HAP-1 (cell line): Measurements from ENCODE around the gene NFU1.
"Not testable (repeated sequence)": the region's sequence is repeated elsewhere in the genome, so short reads cannot be mapped to it uniquely, and the experiment has no call there.

Experiments used
- DNase-seq, 2 experiments: peaks; one replicate each; pipeline ENCODE4 v3.0.0-alpha.2; 2016 to 2020; ENCODE audit warnings: low spot score in 2 of 2
- H3K27me3 ChIP-seq: fragments of 250-450 bp; sonication (Bioruptor Pico); 2 replicates; pipeline ENCODE4 v1.5.1; 2020; ENCODE audit warnings: low read depth, mild to moderate bottlenecking, moderate library complexity
- H3K36me3 ChIP-seq: fragments of 250-450 bp; sonication (Bioruptor Pico); replicated peaks from 2 replicates; pipeline ENCODE4 v1.5.1; 2020; ENCODE audit warnings: mild to moderate bottlenecking
- H3K4me1 ChIP-seq: fragments of 250-450 bp; sonication (Bioruptor Pico); 2 replicates; pipeline ENCODE4 v1.5.1; 2020; ENCODE audit warnings: mild to moderate bottlenecking
- H3K4me3 ChIP-seq: fragments of 250-450 bp; sonication (Bioruptor Pico); 2 replicates; pipeline ENCODE4 v1.5.1; 2020; ENCODE audit warnings: mild to moderate bottlenecking, moderate library complexity
- H3K9me3 ChIP-seq: fragments of 250-450 bp; sonication (Bioruptor Pico); 2 replicates; pipeline ENCODE4 v1.5.1; 2020; ENCODE audit warnings: mild to moderate bottlenecking, moderate library complexity
- in situ Hi-C: fragments of 300-500 bp; cut with MboI; formaldehyde crosslinking; loops from 3 replicates; pipeline ENCODE4 v1.14.3; 2020; ENCODE audit warnings: low sequenced_read_pairs, inconsistent platforms, mixed read lengths

Gene NFU1

DNA sequence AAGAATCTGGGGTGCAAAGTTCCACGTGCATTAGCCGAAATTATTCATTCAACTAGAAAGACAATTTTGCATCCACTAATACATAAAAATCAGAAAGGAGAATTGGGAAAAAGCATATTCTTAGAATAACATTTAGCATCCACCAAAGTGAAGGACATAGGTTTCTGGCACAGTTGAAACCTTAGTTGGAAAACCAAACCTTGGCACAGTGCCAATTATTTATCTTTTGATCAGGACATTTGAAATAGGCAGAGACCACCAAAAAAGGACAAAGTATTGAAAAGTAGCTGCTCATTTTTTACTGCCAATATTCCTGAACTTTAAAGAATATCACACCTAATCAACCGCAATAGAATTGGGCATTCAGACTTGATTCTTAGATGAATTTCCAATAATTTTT lies 25.5 kb upstream of the NFU1 start:
- H3K36me3 ChIP-seq: no peaks in the 10 kb centered on the region
- H3K27me3 ChIP-seq: no peaks in the 10 kb centered on the region
- no peak overlapping the region for H3K4me3 ChIP-seq
- H3K9me3 ChIP-seq: no peaks in the 10 kb centered on the region
- in situ Hi-C loops: no loop called here
- no peaks in the 10 kb centered on the region for H3K4me1 ChIP-seq
- no peak for DNase-seq

DNA sequence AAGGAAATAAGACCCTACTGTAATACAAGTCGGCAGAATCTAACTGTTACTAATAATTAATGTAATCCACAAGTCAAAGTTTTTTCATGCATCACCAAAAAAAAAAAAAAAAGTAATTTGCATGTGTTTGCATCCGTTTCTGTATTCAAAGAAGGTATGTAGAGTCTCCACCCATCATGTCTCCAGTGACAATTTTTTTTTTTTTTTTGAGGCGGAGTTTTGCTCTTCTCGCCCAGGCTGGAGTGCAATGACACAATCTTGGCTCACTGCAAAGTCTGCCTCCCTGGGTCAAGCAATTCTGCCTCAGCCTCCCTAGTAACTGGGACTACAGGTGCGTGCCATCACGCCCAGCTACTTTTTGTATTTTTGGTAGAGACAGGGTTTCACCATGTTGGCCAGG lies 24.2 kb upstream of the NFU1 start:
- Histone ChIP-seq H3K27me3 (no peaks in the 10 kb centered on the region), H3K36me3 (no peaks in the 10 kb centered on the region), H3K4me3 (no peak overlapping the region), H3K9me3 (no peaks in the 10 kb centered on the region), H3K4me1 (no peaks in the 10 kb centered on the region)
- in situ Hi-C loops: no loop called here
- no peak for DNase-seq

GRCh38 chr2:69459936-69460335 lies 22.7 kb upstream of the NFU1 start:
- in situ Hi-C loops: no loop called here
- Histone ChIP-seq H3K36me3 (no peaks in the 10 kb centered on the region), H3K27me3 (no peaks in the 10 kb centered on the region), H3K4me1 (no peaks in the 10 kb centered on the region), H3K4me3 (no peak overlapping the region), H3K9me3 (no peaks in the 10 kb centered on the region)
- DNase-seq: no peak

DNA sequence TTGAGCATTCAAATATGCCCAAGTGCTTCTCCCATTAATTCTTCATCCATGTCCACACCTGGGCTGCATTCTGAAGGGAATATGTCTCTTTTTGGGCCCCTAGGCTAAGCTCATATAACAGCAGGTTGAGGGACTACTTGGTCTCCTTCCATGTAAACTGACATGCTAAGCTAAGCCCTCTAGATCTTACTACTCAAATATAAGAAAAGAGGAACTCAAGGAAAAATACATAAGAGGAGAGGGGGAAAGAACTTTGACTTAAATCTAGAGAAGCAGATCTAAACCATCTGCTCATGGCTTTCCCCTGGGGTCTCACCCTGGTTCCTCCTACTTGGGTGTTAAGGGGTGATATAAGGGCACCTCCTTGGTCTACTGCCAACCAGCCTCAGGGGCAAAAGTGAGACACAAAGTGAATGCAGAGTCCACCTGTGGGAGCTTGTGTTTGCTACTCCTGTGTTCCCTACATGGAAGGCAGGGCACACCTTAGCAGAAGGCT lies 19.8 kb upstream of the NFU1 start:
- Histone ChIP-seq H3K27me3 (no peaks in the 10 kb centered on the region), H3K4me1 (peaks cover 2% of the 10 kb centered on the region; the same call in 1 of the 2 replicates), H3K9me3 (no peaks in the 10 kb centered on the region), H3K36me3 (no peaks in the 10 kb centered on the region), H3K4me3 (no peak overlapping the region)
- DNase-seq: no peak
- in situ Hi-C loops: no loop called here

DNA sequence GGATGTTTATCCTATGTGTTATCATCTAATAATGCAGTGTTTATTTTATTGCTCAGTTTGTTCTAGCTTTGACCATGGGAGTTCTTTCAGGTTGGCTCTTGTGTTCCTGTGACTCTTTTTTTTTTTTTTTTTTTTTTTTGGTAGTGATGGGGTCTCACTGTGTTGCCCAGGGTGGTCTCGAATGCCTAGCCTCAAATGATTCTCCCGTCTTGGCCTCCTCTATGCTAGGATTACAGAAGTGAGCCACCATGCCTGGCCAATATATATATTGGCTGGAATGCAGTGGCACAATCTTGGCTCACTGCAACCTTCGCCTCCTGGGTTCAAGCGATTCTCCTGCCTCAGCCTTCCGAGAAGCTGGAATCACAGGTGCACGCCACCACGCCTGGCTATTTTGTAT lies 18.9 kb upstream of the NFU1 start:
- H3K36me3 ChIP-seq: no peaks in the 10 kb centered on the region
- in situ Hi-C loops: no loop called here

DNA sequence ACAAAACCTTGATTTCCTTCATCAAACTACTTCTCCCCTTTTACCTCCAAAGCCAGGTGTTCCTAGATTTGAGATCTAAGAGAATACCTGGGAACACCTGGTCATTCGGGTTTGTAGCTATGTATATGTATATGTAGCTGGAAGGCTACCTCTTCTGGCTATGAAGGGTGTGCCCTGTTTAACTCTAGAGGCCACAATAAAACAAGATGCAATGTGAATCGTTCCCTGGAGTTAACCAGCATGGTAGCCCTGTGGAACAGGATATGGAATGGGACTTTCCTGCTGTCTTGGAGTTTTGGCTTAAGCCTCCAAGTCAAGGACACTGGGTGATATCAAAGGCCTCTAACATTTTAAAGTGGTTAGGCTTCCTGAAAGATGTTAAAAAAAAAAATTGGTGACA lies 17.7 kb upstream of the NFU1 start:
- Histone ChIP-seq H3K9me3 (no peaks in the 10 kb centered on the region), H3K27me3 (no peaks in the 10 kb centered on the region), H3K4me1 (peaks cover 15% of the 10 kb centered on the region), H3K36me3 (no peaks in the 10 kb centered on the region), H3K4me3 (no peak overlapping the region)
- in situ Hi-C loops: no loop called here
- DNase-seq: no peak

More for the DNA sequence above, 18.9 kb upstream of the NFU1 start:
- DNase-seq: no peak
- Histone ChIP-seq H3K9me3 (no peaks in the 10 kb centered on the region), H3K4me1 (peaks cover 4% of the 10 kb centered on the region; the same call in 1 of the 2 replicates), H3K27me3 (no peaks in the 10 kb centered on the region), H3K4me3 (no peak overlapping the region)

DNA sequence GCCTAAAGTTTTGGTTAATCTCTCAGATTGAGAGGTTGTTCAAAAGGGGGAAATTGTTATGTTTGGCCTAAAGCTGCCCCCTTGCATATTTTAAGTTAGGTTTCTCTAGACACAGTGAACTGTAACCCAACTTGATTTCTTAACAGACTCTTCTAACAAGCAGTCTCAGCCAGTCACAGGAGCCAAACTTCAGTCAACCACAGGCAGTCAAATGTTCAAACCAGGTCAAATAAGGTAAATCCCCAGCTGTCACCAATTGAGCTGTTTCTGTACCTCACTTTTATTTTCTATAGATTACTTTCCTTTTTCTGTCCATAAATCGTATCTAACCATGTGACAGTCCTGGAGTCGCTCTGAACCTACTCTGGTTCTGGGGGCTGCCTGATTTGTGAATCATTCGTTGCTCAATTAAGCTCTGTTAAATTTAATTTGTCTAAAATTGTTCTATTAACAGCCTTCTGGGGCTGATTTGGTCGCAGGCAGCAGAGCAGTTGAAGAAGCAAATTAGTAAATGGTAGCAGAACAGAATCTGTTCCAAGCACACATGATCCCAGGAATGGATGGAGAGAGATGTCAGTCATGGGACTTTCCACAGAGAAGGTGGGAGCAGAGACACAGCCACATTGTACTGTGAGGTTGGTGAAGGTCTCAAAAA lies 16.4 kb upstream of the NFU1 start:
- Histone ChIP-seq H3K36me3 (no peaks in the 10 kb centered on the region), H3K4me1 (peaks cover 18% of the 10 kb centered on the region), H3K4me3 (no peak overlapping the region), H3K27me3 (no peaks in the 10 kb centered on the region), H3K9me3 (no peaks in the 10 kb centered on the region)
- in situ Hi-C loops: no loop called here
- DNase-seq: no peak

- H3K9me3 ChIP-seq: no peaks in the 10 kb centered on the region
- H3K4me1 ChIP-seq: peaks cover 18% of the 10 kb centered on the region
- H3K27me3 ChIP-seq: no peaks in the 10 kb centered on the region
- H3K36me3 ChIP-seq: no peaks in the 10 kb centered on the region
- DNase-seq: no peak
- in situ Hi-C loops: no loop called here
- no peak overlapping the region for H3K4me3 ChIP-seq
Measured at GRCh38 chr2:69452687-69453086, 15.5 kb upstream of the NFU1 start.

DNA sequence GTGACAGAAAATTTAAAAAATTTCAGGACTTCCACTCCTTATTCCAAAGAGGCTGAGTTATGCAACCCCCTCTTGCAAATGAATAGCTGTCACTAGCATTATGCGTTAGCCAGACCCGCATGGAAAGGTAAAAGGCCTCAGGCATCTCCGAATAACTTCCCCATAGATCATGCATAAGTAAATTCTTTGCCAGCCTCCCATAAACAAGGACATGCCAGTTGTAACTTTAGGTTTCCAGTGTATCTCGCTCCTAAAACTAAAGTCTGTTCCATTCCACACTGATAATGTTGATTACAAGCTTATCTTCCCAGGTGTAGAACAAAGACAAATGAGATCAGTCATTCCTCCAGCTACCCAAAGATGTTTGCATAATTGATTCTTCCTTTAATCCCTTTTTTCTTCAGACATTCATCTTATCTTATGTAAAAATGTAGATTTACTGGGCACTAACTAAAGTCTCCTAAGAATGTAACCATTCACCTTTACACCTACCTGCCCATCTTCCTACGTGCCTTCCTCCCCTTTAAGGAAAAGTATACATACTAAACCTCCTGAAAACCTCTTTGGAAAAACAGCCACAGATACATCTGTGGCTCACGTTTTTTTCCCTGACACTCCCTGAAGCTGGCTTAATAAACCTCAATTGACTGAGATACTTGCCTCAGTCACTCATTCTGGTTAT lies 13.6 kb upstream of the NFU1 start:
- Histone ChIP-seq H3K9me3 (no peaks in the 10 kb centered on the region), H3K4me3 (no peak overlapping the region), H3K27me3 (no peaks in the 10 kb centered on the region), H3K36me3 (no peaks in the 10 kb centered on the region), H3K4me1 (peaks cover 18% of the 10 kb centered on the region)
- in situ Hi-C loops: no loop called here
- DNase-seq: peak; percentile 43 to 44

- in situ Hi-C loops: no loop called here
Measured at GRCh38 chr2:69449906-69450305, 12.7 kb upstream of the NFU1 start.

GRCh38 chr2:69443673-69444072 lies 6.4 kb upstream of the NFU1 start:
- DNase-seq, in situ Hi-C loops, H3K9me3 ChIP-seq, H3K4me1 ChIP-seq, H3K4me3 ChIP-seq, H3K36me3 ChIP-seq, H3K27me3 ChIP-seq: not testable (repeated sequence)

More at GRCh38 chr2:69449906-69450305, 12.7 kb upstream of the NFU1 start:
- DNase-seq: no peak
- no peaks in the 10 kb centered on the region for H3K27me3 ChIP-seq
- H3K4me3 ChIP-seq: no peak overlapping the region
- H3K9me3 ChIP-seq: no peaks in the 10 kb centered on the region
- H3K36me3 ChIP-seq: no peaks in the 10 kb centered on the region
- H3K4me1 ChIP-seq: peaks cover 18% of the 10 kb centered on the region

DNA sequence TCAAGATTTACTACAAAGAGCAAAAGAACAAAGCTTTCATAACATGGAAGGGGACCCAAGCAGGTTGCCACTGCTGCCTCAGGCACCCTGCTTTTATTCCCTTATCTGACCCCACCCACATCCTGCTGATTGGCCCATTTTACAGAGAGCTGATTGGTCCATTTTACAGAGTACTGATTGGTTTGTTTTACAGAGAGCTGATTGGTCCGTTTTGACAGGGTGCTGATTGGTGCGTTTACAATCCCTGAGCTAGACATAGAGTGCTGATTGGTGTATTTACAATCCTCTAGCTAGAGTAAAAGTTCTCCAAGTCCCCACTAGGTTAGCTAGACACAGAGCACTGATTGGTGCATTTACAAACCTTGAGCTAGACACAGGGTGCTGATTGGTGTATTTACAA lies 2.3 kb upstream of the NFU1 start:
- DNase-seq, H3K36me3 ChIP-seq, in situ Hi-C loops, H3K4me3 ChIP-seq, H3K27me3 ChIP-seq, H3K9me3 ChIP-seq: not testable (repeated sequence)
- H3K4me1 ChIP-seq: peaks cover 14% of the 10 kb centered on the region

DNA sequence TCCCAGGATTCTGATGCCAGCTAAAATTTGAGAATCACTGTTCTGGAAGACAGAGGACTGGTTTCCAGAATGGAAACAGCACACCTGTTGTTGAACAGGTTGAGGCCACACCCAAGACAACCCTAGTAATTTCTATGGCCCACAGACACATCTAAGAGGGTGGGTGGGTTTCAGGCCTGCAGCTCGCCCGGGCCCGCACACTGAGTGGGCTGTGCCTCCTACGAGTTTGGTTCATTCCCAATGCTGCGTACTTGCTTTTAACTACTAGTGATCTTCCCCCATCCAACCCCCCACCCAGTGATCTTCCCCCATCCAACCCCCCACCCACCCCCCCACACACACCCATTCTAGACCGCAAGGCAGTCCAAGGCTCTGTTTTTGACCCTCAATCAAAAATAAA lies 1.3 kb upstream of the NFU1 start:
- Histone ChIP-seq H3K27me3 (no peaks in the 10 kb centered on the region), H3K36me3 (no peaks in the 10 kb centered on the region), H3K4me1 (peaks cover 14% of the 10 kb centered on the region), H3K9me3 (no peaks in the 10 kb centered on the region), H3K4me3 (no peak overlapping the region)
- in situ Hi-C loops: no loop called here
- DNase-seq: no peak

DNA sequence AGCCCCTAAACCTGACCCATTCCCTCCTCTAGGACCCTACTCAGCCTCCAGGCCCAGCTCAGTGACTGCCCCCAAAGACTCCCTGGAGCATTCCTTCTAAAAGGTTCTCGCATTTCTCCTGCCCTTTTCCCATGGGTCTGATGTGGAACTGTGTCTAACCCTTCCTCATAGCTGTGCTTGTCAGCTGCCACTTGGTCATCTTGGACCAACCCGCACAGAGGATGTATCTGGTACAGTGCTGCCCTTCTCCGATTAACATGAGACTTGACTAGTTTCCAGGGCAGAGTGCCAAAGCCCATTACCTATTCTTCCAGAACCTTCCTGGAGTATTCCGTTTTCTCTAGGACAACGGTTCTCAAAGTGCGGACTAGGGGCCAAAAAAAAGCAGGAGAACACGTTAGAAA lies 518 bp upstream of the NFU1 start:
- Histone ChIP-seq H3K27me3 (no peaks in the 10 kb centered on the region), H3K9me3 (no peaks in the 10 kb centered on the region), H3K4me3 (peak overlapping the region; percentile 93), H3K36me3 (no peaks in the 10 kb centered on the region), H3K4me1 (peaks cover 14% of the 10 kb centered on the region)
- no peak for DNase-seq
- in situ Hi-C loops: no loop called here
